DOHH2 (cell line): ENCODE data around the gene SEC23IP.

Source experiments
- CTCF ChIP-seq: fragments of 200-600 bp; sonication (generic); IDR thresholded peaks from one replicate; pipeline ENCODE4 v1.5.1; 2014; ENCODE audit warnings: antibody characterized with exemption, mild to moderate bottlenecking, low read depth, low read length; ENCODE audit not compliant: poor library complexity, severe bottlenecking
- EZH2phosphoT487 ChIP-seq: fragments of 200-600 bp; sonication (generic); IDR thresholded peaks from 2 replicates; pipeline ENCODE4 v1.6.1; 2017; ENCODE audit warnings: borderline replicate concordance, mild to moderate bottlenecking, antibody characterized with exemption, low read length, moderate library complexity, mixed read lengths

GRCh38 chr10:119957451-119957850 lies 64.9 kb downstream of the SEC23IP start:
- TF ChIP-seq CTCF (no peak), EZH2phosphoT487 (no peak)
